Activated naive CD4-positive, alpha-beta T cell (primary cell): ENCODE results near the gene CTCF.

Experiments
- DNase-seq, 4 experiments: peaks; one replicate each; lab custom pipeline; 2025; lab: John Stamatoyannopoulos, UW

CTCF gene

DNA sequence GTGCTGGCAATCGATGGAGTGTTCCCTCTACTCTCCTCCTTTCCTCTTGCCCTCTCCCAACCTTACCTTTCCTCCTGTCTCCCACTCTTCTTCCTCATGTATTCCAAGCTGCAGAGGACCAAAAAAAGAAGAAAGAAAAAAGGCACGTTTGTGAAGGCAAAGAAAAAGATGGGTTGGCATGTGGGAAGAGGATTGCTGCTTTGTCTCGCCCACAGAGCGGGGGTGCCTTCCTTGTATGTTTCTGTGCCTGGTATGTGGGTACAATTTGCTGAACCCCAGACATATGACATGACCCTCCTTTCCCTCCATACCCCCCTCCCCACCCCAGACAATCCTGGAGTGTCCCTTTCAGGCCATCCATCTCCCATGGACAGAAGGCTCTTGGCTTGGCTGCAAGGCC, 13.1 kb upstream of the CTCF start:
- DNase-seq: no peak

DNA sequence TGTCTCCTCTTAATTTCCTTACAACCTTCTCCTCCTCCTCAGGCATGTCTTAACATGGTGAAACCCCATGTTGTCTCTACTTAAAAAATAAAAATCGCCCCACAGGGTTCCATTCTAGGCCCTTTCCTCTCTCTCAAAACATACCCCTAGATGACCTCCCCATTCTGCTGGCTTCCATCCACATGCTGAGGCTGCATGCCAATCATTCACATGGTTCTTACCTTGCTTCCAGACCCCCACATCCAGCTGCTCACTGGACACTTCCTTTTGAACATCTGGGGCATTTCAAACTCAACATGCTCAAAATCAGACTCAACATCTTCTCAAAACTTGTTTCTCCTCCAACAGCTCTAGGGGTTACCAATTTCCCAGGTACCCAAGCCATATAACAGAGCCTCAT, 12.4 kb upstream of the CTCF start:
- no peak for DNase-seq

DNA sequence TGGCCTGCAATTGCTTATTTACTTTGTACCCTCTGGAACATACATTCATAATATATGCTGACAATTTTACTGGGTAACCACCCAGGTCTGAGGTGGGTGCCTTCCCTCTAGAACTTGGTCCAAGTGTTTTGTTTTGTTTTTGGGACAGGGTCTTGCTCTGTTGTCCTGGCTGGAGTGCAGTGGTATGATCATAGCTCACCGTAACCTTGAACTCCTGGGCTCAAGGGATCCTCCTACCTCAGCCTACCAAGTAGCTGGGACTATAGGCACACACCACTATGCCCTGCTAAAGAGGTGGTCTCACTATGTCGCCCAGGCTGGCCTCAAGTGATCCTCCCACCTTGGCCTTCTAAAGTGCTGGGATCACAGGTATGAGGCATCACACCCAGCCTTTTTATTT, 11.2 kb upstream of the CTCF start:
- DNase-seq: no peak

DNA sequence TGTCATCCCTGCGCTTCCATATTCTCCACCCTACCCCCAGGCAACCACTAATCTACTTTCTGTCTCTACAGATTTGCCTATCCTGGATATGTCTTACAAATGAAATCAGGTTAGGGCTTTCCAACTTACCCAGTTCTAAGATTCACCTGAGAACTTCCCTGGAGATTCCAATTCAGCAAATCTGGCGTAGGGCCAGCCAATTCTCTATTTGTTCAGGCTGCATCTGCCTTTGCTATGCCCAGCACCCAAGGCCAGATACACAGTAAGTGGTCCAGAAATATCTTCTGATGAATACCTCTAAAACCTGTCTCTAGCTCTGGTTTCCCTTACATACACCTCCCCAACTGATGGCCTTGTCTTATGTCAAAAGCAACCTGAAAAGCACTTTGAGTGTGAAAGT, 10.4 kb upstream of the CTCF start:
- no peak for DNase-seq

DNA sequence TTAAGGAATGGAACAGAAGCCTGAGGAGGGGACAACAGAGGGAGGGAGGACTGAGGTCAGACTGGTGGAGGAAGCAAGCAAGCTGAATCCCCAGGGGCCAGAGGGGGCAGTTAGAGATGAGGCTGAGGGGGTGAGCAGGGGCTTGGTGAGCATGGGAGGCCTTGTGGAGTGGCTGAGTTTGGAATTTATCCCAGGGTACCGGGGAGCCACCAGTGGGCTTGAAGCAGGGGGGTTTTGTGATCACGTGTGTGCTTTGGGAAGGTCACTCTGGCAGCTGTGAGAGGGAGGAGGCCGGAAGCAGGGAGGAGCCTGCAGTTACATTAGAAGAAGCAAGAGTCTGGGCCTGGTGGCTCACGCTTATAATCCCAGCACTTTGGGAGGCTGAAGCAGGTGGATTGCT, 9.8 kb upstream of the CTCF start:
- DNase-seq: no peak

DNA sequence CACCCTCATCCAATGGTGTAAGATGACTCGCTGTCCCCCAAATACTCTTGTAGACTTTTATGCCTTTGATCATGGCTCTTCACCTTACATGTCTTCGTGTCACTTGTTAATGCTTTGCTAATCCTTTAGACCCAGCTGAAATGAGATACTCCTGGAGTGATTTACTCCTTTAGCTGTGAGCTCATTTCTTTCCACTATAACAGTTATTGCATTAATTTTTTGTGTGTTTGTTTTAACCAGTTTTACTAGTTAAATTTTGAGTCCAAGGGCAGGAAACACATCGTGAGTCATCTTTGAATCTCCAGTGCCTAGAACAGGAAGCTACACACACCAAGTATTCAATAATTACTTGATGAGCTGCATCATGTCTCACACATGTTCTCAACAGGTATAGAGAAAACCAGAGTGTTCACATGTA, 6.5 kb upstream of the CTCF start:
- no peak for DNase-seq

DNA sequence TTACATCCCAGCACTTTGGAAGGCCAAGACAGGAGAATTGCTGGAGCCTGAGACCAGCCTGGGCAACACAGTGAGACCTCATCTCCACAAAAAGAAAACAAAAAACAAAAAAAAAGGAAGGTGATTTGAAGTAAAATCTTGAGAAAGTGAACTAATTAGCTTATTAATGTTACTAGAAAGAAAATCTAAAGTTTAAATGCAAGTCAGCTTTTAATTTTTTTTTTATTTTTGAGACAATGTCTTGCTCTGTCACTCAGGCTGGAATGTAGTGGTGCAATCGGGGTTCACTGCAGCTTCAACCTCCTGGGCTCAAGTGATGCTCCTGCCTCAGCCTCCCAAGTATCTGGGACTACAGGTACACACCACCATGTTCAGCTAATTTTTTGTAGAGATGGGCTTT, 3.5 kb upstream of the CTCF start:
- no peak for DNase-seq

DNA sequence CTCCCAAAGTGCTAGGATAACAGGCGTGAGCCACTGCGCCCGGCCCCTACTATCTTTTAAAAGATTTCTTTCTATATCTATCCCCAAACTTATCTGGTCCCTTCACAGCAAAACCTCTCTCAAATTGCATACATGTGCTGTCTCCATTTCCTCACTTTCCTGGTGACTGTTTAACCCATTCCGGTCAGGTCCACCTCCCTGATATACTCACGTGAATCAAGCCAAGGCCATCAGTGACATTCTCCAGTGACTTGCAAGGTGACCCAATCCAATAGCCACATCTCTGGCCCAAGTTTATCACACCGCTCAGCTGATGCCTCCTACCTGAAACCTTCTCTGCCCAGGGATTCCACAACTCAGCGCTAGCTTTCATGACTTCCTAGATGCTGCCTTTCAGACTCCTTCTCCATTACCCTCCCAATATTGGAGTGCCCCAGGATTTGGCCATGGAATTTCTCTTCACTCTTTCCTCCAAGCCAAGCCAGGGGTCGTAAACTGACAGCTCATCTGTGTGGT, 1.4 kb upstream of the CTCF start:
- DNase-seq: no peak

DNA sequence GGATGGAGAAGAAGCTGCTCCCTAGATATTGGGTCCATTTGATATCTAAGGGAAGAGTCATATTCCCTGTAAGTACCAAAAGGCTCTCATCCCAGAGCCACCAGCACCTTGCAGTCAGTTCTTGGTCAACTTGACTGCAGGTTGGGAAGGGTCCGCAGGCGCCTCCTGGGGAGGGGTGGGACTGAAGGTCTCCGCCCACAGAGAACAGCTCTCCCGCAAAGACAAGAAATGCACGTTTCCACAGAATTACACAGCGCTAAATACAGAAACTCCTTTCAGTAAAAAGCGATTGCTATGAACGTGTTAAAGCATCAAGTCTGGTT, 864 bp upstream of the CTCF start:
- no peak for DNase-seq

DNA sequence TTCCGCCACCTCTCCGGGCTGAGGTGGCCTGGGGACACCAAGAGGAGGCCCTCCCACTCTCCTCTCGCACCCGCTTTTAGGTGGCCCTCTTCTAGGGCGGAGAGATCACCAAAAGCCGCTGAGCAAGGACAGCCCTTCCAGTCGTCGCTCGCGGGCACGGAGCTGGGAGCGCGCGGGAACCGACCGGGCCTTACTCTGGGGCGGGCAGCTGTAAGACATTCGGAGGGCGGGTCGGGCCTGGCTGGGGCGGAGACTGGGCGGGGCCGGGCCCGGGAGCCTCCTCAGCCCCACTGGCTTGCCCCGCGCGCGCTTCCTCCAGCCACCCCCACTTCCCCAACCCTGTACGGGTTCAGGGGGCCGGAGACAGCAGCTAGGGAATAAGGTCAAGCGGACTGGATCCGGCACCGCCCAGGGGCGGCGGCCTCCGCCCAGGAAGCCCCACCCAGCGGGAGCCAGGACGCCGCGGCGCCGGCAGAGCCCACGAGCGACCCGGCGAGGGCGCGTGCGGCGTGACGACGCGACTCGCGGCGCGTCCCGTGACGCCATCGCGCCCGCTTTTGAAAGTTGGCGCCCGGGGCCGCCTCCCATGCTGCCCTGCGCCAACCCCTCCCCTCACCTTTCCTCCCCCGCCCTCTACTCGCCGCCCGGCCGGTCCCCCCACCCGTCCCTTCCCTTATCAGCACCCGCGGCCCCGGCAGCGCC, 351 bp upstream of the CTCF start:
- DNase-seq: peak; percentile 91 to 98 (median 94)

DNA sequence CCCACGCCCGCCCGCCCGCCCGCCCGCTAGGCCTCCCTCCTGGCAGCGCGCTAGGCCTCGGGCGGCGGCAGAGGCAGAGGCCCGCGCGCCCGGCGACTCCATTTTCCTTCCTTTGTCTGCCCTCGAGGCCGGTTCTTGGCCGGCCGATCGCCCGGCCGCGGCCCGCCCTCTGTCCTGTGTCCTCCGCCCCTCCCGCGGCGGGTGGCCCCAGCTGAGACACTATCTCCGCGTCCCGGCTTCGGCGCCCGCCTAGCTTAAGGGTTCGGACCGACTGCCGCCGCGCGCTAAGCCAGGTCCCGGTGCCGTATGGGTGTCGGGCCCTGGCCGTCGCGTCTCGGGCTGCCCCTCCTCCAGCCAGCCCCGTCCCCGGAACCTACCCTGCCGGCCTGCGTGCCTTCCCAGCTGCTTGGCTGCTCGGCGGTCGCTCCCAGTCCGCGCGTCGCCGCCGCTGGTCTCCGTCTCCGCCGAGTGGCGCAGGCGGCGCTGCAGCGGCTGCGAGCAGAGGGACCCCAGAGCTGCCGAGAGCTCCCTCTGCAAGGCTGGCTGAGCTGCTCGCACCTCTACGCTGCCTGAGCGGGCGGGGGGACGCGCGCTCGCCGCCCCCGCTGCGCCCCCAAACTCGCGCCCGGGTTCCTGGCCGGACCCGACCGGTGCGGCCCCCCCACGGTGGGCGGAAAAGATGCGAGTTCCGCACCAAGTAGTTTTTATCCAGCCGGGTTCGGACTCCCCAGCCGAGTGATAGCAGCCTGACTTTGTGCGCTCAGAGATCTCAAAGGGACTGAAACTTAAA, 787 bp downstream of the CTCF start:
- peak; percentile 25 to 57 (median 44) for DNase-seq

DNA sequence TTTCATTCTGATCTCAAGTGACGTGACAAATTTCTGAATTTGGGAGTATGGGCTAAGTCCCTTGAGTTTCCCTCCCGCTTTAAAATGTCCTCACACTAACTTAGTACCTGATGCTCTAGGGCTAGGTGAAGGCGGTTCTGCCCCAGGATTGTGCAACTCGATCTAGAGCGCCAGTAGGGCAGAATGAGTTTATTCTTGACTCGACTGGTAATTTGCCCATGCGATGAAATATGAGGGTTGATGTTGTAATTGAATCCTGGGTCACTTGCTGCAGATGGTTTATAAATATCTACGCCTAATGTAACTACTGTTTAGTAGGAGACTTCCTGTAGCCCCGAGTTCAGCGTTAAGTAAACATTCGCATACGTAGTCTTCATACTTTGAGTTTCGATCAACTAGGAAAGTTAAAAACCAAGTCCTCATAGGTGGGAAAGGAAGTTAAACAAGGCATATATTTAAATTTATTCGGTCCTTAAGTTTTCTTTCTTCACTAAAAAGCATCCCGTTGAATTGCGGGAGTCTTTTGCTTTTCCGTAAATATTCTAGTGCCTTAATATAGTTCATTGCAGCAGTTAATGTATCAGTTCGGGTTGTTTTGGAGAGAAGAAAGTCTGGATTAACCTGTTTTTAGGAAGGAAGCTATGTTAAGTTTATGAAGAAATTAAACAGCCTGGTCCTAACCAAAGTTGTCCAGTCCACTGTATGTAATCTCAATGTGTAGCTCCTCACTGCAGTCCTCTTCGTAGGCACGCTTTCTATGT, 1.6 kb downstream of the CTCF start:
- DNase-seq: no peak

DNA sequence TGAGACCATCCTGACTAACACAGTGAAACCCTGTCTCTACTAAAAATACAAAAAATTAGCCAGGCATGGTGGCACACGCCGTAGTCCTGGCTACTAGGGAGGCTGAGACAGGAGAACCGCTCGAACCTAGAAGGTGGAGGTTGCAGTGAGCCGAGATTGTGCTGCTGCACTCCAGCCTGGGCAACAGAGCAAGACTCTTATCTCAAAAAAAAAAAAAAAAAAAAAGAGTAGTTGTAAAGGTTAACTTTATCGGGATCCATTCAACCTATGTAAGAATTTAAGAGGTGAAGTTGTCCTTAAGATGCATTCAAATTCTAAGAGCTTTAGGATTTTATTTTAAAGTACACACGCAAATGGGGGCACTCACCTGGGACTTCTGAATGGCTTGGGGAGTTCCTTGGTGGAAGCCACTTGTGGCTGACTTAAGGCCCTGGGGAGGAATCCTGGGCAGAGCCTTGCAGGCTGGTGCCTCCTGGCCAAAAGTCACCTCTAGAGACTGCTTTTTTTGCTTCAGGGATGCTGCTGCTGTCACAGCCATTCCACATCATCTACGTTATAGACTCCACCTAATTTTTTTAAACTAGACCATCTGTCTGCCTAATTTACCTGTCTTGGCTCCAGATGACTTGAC, 3.3 kb downstream of the CTCF start:
- no peak for DNase-seq

DNA sequence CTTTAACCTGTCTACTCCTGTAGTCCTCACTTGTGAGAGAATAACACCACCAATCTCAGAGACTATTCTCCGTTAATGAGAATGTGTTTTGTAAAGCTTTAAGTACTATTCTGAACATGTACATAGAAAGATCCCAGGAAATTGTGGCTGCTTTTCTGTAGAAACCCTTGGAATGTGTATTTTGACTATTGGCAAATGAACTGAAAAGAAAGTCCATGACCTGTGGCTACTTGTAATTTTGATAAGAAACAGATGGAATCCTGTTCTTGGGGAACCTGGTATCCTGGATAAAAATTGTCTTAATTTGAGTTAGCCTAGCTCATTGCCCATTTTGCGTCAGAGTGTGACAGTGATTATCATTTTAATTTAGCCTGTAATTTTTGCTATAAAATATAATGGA, 9.1 kb downstream of the CTCF start:
- no peak for DNase-seq

DNA sequence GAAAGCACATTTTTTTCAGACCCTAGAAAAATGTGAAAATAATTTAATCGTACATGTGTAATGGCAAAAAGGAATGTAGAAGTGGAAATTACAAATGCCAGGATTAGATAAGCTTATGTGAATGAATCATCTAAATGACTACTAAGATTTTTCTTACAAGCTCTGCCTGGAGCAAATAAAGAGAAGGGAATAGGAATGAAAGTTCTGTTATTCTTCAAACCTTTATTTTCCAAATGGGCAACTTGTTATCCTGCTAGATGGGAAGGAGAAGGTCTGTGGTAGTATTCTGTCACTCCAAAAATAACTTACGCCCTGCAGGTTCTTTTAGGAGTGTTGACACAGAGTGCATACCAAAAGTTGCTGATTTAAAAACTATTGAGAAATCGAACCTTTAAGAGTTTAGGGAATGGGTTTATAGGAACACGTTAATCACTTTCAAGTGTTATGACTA, 9.7 kb downstream of the CTCF start:
- DNase-seq: no peak

DNA sequence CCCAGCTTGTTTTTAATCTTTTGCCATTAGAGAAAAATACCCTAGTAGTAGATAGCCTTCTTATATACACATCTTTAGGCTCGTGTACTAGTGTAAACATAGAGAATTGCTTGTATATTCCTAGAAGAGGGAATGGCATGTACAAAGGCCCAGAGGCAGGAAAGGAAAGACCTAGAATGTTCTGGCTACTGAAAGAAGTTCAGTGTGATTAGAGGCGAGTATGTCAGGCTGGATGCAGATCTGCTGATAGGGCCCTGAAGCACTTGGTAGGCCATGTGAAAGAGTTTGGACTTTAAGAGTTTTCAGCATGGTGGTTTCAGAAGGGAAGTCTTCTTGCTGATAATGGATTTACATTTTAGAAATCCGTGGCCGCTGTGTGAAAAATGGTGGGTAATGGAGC, 17.4 kb downstream of the CTCF start:
- DNase-seq: no peak

DNA sequence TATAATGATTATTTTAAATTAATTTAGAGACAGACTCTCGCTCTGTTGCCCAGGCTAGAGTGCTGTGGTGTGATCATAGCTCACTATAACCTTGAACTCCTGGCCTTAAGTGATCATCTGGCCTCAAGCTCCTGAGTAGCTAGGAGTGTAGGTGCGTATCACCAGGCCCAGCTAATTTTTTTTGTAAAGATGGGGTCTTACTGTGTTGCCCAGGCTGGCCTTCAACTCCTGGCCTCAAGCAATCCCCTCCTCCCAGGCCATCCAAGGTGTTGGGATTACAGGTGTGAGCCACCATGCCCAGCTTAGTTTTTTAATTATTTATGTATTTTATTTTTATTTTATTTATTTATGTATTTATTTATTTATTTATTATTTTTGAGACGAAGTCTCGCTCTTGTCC, 17.9 kb downstream of the CTCF start:
- DNase-seq: no peak

DNA sequence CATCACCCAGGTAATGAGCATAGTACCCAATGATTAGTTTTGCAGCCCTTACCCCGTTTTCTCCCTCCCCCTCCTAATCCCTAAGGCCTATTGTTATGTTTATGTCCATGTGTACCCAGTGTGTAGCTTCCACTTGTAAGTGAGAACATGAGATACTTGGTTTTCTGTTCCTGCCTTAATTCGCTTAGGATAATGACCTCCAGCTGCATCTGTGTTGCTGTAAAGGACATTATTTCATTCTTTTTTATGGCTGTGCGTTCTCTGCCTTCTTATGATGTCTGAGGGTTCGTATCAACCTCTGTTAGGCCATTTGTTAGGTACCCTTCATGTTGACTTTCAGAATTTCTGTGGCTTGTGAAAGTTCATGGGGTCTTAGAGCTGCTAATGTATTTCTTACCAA, 31.0 kb downstream of the CTCF start:
- no peak for DNase-seq

DNA sequence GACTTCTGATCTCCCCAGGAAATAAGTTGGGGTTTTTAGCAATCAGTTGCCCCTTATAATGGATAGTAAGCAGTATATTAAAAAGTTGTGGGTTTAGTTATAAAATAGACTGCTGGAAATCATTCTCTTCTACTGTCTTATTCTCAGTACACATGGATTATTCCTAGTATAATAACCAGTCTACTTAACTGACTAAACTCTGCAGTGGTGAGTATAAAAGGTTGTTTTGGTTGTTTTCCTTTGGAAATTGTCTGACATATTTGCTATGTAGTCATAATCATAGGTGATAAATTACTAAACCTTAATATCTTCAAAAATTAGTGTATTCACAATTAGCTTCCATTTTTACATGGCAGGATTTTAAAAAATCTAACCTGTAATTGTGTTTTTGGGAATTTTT, 31.4 kb downstream of the CTCF start:
- DNase-seq: no peak

DNA sequence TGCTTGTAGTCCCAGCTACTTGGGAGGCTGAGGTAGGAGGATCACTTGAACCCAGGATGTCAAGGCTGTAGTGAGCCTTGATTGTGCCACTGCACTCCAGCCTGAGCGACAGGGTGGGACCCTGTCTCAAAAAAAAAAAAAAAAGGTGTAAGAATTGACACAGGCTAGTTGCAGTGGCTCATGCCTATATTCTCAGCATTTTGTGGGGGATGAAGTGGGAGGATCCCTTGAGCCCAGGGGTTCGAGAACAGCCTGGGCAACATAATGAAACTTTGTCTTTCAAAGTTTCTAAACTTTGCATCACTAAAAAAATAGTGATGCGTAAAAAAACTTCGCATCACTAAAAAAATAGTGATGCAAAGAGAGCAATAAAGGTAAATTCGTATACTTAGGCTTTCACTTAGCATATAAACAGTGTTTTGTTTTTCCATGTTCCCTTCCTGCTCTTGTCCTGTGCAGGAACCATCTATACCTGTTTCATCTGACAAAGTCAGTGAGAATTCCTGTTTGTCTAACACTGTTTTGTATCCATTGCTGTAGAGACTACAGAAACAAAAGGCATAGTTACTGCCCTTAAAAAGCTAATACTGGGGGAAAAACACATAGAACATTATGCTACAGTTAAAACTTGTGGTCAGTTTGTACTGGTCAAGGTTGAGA, 32.1 kb downstream of the CTCF start:
- DNase-seq: no peak

DNA sequence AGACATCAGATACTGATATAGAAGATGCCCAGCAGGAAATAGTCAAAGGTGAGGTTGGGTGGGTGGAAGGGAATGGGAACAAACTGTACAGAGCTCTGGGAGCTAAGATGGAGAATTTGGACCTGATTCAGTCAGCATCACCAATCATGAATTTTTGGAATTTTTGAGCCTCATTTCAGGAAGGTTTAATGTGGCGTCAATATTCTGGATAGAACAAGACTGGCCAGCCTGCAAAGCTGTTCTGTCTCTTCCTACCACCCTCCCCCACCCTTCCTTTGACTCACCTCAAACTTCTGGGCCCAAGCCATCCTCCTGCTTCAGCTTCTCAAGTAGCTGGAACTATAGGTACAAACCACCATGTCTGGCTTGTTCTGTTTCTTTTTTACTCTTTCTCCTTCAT, 32.6 kb downstream of the CTCF start:
- no peak for DNase-seq

DNA sequence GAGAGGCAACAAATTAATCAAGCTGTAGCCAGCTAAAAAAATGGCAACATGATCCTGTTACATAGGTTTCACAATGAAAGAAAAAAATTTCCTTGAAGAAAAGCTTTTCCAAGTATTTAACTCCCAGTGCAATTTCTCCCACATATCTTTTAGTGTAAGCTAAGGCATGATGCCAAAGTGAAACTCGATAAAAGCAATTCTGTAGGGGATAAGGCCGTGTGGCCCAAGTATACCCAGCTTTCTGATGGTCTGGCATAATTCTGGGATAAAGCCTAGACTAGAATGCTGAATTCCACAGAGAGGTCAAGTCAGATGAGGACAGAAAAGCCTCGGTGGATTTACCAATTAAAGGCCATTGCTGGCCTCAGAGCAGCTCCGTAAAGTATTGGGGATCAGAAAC, 36.2 kb downstream of the CTCF start:
- DNase-seq: no peak
